Common myeloid progenitor, CD34-positive (primary cell): ENCODE data around the gene MAN2B1.
A peak's percentile ranks its signal among the peaks of the same experiment; 100 is the strongest.
"Not testable (repeated sequence)": the region's sequence is repeated elsewhere in the genome, so short reads cannot be mapped to it uniquely, and the experiment has no call there.

Experiments
- CTCF ChIA-PET: fragments of 350-600 bp; sonication (Branson Sonifier 250); formaldehyde crosslinking; loops from one replicate; lab custom pipeline; 2021; ENCODE audit warnings: antibody characterized with exemption; lab: Charles Lee
- POLR2A ChIA-PET: fragments of 350-600 bp; sonication (Branson Sonifier 250); formaldehyde crosslinking; loops from one replicate; lab custom pipeline; 2021; ENCODE audit warnings: antibody characterized with exemption; lab: Charles Lee
- DNase-seq, 3 donors: peaks; one replicate each; pipeline versions ENCODE4 v3.0.0 to v3.0.0-alpha.2; 2013
- H3K27ac ChIP-seq, 2 experiments: 1 replicate in 1 of 2; 2 replicates in 1 of 2; pipeline ENCODE4 v1.7.0; 2013; ENCODE audit warnings: inconsistent platforms in 2 of 2, low read length in 2 of 2, mild to moderate bottlenecking in 2 of 2, low read depth in 1 of 2, moderate library complexity in 1 of 2; ENCODE audit not compliant: severe bottlenecking in 2 of 2, insufficient read depth in 1 of 2, poor library complexity in 1 of 2
- H3K27me3 ChIP-seq, 5 experiments: replicated peaks in 2 of 5; 1 replicate in 3 of 5; 2 replicates in 2 of 5; pipeline versions ENCODE4 v1.6.1 to v1.7.0; 2013; ENCODE audit warnings: low read length in 4 of 5, mild to moderate bottlenecking in 2 of 5, moderate library complexity in 2 of 5, inconsistent platforms in 1 of 5; ENCODE audit not compliant: insufficient read depth in 5 of 5, control insufficient read depth in 4 of 5
- H3K36me3 ChIP-seq, 4 experiments: 1 replicate in 2 of 4; 2 replicates in 2 of 4; pipeline versions ENCODE4 v1.6.1 to v1.7.0; 2013; ENCODE audit warnings: low read length in 3 of 4, control low read depth in 1 of 4, mild to moderate bottlenecking in 1 of 4; ENCODE audit not compliant: control insufficient read depth in 4 of 4, insufficient read depth in 4 of 4
- H3K4me1 ChIP-seq, 4 experiments: 1 replicate in 3 of 4; 2 replicates in 1 of 4; pipeline versions ENCODE4 v1.6.1 to v1.7.1; 2013; ENCODE audit warnings: low read length in 3 of 4, mild to moderate bottlenecking in 3 of 4, control low read depth in 1 of 4, inconsistent platforms in 1 of 4, moderate library complexity in 1 of 4; ENCODE audit not compliant: control insufficient read depth in 4 of 4, insufficient read depth in 4 of 4; ENCODE audit errors: control extremely low read depth in 1 of 4
- H3K4me3 ChIP-seq, 7 experiments: 1 replicate in 4 of 7; 2 replicates in 3 of 7; pipeline versions ENCODE4 v1.5.1 to v1.7.0; 2013; ENCODE audit warnings: mild to moderate bottlenecking in 7 of 7, low read length in 6 of 7, moderate library complexity in 6 of 7, inconsistent platforms in 2 of 7, low read depth in 2 of 7, control low read depth in 1 of 7; ENCODE audit not compliant: insufficient read depth in 4 of 7, control insufficient read depth in 1 of 7; ENCODE audit errors: extremely low read depth in 1 of 7
- H3K9me3 ChIP-seq, 5 experiments: 1 replicate in 4 of 5; 2 replicates in 1 of 5; pipeline versions ENCODE4 v1.6.1 to v1.7.1; 2013; ENCODE audit warnings: low read length in 4 of 5, mild to moderate bottlenecking in 2 of 5, inconsistent platforms in 1 of 5, low read depth in 1 of 5, moderate library complexity in 1 of 5; ENCODE audit not compliant: control insufficient read depth in 4 of 5, insufficient read depth in 2 of 5; ENCODE audit errors: control extremely low read depth in 1 of 5
- WGBS: methylation state at CpG from one replicate; pipeline ENCODE4 v1.1.5; 2013; ENCODE audit not compliant: insufficient coverage; 5-methylcytosine and 5-hydroxymethylcytosine counted together

The MAN2B1 gene

DNA sequence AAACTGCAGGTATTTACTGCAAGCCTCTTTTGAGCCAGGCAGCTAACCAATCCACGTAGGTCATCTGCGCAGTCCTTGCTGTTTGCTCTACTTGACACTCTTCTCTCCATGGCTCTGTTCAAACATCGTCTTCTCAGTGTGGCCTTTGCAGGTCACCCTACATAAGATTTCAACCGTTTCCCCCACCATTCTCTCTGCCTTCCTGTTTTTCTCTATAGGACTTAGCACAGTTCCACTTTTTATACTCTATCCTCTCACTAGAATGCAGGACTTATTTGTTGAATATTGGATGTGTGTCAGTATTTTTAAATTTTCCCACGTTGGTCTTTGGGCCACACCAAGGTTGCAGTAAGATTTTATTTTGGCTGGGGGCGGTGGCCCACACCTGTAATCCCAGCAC, 31.6 kb upstream of the MAN2B1 start:
- Histone ChIP-seq H3K9me3 (no peaks in the 10 kb centered on the region), H3K4me1 (peaks cover 7 to 43% (median 32%) of the 10 kb centered on the region in 4 experiments), H3K27me3 (no peaks in the 10 kb centered on the region), H3K27ac (peak overlapping the region in 1 of 2 experiments; percentile 43), H3K36me3 (peaks cover 9 to 49% (median 31%) of the 10 kb centered on the region in 4 experiments), H3K4me3 (no peak overlapping the region)
- ChIA-PET CTCF (interaction anchor here (0.7 to 3.5 kb wide), 4 partner anchors 17 to 62 kb away, joined by 3 to 27 read pairs (median 4); no protein-coding TSS in a partner anchor), POLR2A (no interaction called here)
- DNase-seq = peak in 1 of 3 donors; percentile 9
- WGBS = 71% methylated on average over 3 of the region's 6 CpGs

DNA sequence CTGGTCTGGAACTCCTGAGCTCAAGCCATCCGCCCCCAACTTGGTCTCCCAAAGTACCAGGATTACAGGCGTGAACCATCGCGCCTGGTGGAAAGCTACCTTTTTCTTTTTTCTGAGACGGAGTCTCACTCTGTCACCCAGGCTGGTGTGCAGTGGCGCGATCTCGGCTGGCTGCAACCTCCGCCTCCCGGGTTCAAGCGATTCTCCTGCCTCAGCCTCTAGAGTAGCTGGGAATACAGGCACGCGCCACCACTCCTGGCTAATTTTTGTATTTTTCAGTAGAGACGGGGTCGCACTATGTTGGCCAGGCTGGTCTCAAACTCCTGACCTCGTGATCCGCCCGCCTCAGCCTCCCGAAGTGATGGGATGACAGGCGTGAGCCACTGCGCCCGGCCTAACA, 30.9 kb upstream of the MAN2B1 start:
- WGBS = 97% methylated on average over 21 of the region's 22 CpGs
- CTCF ChIA-PET = interaction anchor here (0.9 to 3.5 kb wide), 5 partner anchors 13 to 35 kb away, joined by 3 to 27 read pairs (median 4); no protein-coding TSS in a partner anchor
- POLR2A ChIA-PET = not testable (repeated sequence)

GRCh38 chr19:12696366-12697335, 30.1 kb upstream of the MAN2B1 start, which contains the start of gene FBXW9:
TSS of gene FBXW9 (minus strand) at chr19:12696631. CDS start at chr19:12696581, 50 bp downstream.
- CTCF ChIA-PET = interaction anchor here (0.7 to 3.5 kb wide), 13 partner anchors 11 to 132 kb away, joined by 3 to 27 read pairs (median 3); partner anchors contain the start of genes DHPS and JUNB

More for the DNA sequence above, 30.9 kb upstream of the MAN2B1 start:
- Histone ChIP-seq H3K4me3 (peak overlapping the region in 5 of 7 experiments; percentile 82 to 93 (median 85)), H3K27ac (peak overlapping the region; percentile 68 to 87), H3K4me1 (peaks cover 7 to 43% (median 32%) of the 10 kb centered on the region in 4 experiments), H3K36me3 (peaks cover 9 to 48% (median 24%) of the 10 kb centered on the region in 4 experiments)
- H3K27me3 ChIP-seq, DNase-seq, H3K9me3 ChIP-seq: not testable (repeated sequence)

GRCh38 chr19:12695997-12696365, 29.4 kb upstream of the MAN2B1 start:
- no peak for DNase-seq

More at GRCh38 chr19:12696366-12697335, 30.1 kb upstream of the MAN2B1 start, which contains the start of gene FBXW9:
- Histone ChIP-seq H3K9me3 (no peaks in the 10 kb centered on the region), H3K36me3 (peaks cover 6 to 40% (median 18%) of the 10 kb centered on the region in 4 experiments), H3K27ac (peak within 1 kb of the TSS; percentile 68 to 87), H3K27me3 (no peaks in the 10 kb centered on the region), H3K4me1 (peaks cover 7 to 43% (median 32%) of the 10 kb centered on the region in 4 experiments), H3K4me3 (peak within 1 kb of the TSS; percentile 60 to 93 (median 84))
- 4% methylated on average over 56 of the region's 59 CpGs for WGBS
- peak; percentile 99 for DNase-seq
- POLR2A ChIA-PET = interaction anchor here (0.5 to 1.7 kb wide), 8 partner anchors 12 to 1721 kb away, joined by 3 to 10 read pairs (median 3); partner anchors contain the start of gene DHPS

DNA sequence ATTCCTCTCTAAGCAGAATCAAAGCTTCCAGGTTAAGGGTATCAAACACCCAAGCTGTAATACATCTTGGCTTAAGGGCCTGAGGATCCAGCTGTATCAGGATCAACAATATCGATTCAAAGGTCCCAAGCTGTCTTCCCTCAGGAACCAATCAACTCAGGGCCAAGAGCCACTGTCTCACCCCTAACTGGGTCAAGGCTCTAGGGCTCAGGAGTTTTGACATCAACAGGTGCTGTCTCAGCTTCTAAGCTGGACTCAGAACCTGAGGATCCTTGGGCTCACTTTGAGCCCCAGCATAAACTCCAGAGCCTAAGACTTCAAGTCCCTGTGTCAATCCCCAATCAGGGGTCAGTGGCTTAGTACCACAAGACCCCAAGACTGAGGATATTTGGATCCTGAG, 29.0 kb upstream of the MAN2B1 start:
- H3K4me1 ChIP-seq = peaks cover 7 to 48% (median 34%) of the 10 kb centered on the region in 4 experiments
- ChIA-PET POLR2A (interaction anchor here (1.7 kb wide), 1 partner anchor 14 kb away, joined by 10 read pairs; the partner anchor contains the start of gene DHPS), CTCF (interaction anchor here (0.7 to 3.5 kb wide), 5 partner anchors 10 to 133 kb away, joined by 3 to 27 read pairs (median 4); partner anchors contain the start of gene DHPS)
- H3K36me3 ChIP-seq = peaks cover 5 to 34% (median 13%) of the 10 kb centered on the region in 4 experiments
- H3K4me3 ChIP-seq = peak overlapping the region in 6 of 7 experiments; percentile 8 to 93 (median 83)
- 100% methylated on average over 1 of the region's 1 CpG for WGBS
- no peaks in the 10 kb centered on the region for H3K27me3 ChIP-seq
- no peak for DNase-seq
- H3K27ac ChIP-seq = peak overlapping the region in 1 of 2 experiments; percentile 87
- H3K9me3 ChIP-seq = no peaks in the 10 kb centered on the region

More at GRCh38 chr19:12695997-12696365, 29.4 kb upstream of the MAN2B1 start:
- ChIA-PET POLR2A (interaction anchor here (0.6 to 1.7 kb wide), 6 partner anchors 11 to 268 kb away, joined by 3 to 10 read pairs (median 4); partner anchors contain the start of gene DHPS), CTCF (interaction anchor here (0.7 to 3.5 kb wide), 11 partner anchors 10 to 132 kb away, joined by 3 to 27 read pairs (median 3); partner anchors contain the start of genes DHPS and JUNB)
- peaks cover 7 to 45% (median 32%) of the 10 kb centered on the region in 4 experiments for H3K4me1 ChIP-seq
- H3K4me3 ChIP-seq = peak overlapping the region; percentile 60 to 93 (median 84)
- under 1% methylated on average over 32 of the region's 36 CpGs for WGBS
- H3K27ac ChIP-seq = peak overlapping the region in 1 of 2 experiments; percentile 87
- no peaks in the 10 kb centered on the region for H3K9me3 ChIP-seq
- no peaks in the 10 kb centered on the region for H3K27me3 ChIP-seq
- peaks cover 5 to 39% (median 17%) of the 10 kb centered on the region in 4 experiments for H3K36me3 ChIP-seq

DNA sequence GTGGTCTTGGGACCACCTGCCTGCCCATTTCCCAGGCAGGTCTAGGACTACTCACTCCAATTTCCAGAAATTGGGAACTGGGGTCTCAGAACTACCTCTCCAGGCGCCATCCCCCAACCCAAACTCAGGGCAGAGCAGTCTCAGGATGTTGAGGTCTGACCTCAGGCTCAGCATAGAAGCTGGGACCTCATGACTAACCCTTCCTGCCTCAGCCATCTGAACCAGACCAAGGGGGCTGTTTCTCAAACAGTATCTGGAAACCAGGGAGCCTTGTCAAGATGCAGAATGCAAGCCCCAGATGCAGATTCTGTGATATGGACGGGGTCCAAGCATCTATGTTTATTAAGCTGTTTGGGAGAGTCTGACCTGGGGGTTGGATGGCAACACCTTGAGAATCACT, 28.6 kb upstream of the MAN2B1 start:
- ChIA-PET CTCF (interaction anchor here (0.7 to 3.5 kb wide), 4 partner anchors 9 to 18 kb away, joined by 3 to 27 read pairs (median 6); partner anchors contain the start of gene DHPS), POLR2A (no interaction called here)
- WGBS = 86% methylated on average over 1 of the region's 2 CpGs
- Histone ChIP-seq H3K4me1 (peaks cover 7 to 51% (median 36%) of the 10 kb centered on the region in 4 experiments), H3K9me3 (no peaks in the 10 kb centered on the region), H3K4me3 (peak overlapping the region in 2 of 7 experiments; percentile 54 to 93), H3K27ac (no peak overlapping the region), H3K36me3 (peaks cover 5 to 30% (median 11%) of the 10 kb centered on the region in 4 experiments), H3K27me3 (no peaks in the 10 kb centered on the region)
- DNase-seq = peak in 2 of 3 donors; percentile 55 to 57
